HG02588 (cell line): Measurements from ENCODE around the gene ADARB2.
"Not testable (repeated sequence)": the region's sequence is repeated elsewhere in the genome, so short reads cannot be mapped to it uniquely, and the experiment has no call there.

Experiments
- ATAC-seq: cut with Tn5 transposase; IDR thresholded peaks from one replicate; pipeline ENCODE4 v1.9.1; 2021; ENCODE audit warnings: mild to moderate bottlenecking, moderate library complexity; ENCODE audit not compliant: unreplicated experiment

Gene ADARB2

DNA sequence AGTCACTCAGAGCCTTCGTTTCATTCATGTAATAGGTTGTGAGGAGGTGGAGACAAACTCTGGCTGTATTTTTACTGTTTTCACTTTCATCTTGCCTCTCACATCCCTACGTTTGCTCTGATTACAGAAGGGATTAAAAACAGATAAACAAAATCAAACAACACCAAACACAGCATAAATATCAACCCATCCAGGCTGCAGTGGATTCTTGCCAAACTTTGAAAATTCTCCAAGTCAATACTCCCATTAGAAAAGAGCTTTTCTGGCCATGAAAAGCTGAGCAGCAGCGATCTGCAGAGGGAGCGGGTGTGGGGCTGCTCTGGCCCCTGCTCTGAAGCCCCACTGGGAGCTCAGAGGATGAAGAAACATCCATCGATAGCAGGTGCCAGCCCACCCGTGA is 397.9 kb downstream of the ADARB2 start:
- ATAC-seq = no peak

DNA sequence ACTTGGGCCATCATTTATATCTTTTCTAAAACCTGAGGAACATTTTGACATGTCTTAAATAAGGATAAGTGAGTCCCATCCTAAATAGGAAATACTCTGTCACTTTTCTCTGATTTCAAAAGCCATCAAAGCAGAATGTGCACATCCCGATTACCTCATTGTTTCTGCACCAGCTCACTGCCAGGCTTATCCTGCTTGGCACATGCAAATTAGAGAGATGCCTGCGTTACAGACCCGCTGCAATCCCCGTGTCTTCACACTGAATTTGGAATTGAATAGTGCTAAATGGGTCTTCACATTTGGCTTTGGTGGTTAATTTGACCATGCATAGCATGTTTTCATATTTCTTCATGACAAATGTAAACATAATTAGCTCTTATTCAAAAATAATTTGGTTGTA is 401.7 kb downstream of the ADARB2 start:
- ATAC-seq = no peak

DNA sequence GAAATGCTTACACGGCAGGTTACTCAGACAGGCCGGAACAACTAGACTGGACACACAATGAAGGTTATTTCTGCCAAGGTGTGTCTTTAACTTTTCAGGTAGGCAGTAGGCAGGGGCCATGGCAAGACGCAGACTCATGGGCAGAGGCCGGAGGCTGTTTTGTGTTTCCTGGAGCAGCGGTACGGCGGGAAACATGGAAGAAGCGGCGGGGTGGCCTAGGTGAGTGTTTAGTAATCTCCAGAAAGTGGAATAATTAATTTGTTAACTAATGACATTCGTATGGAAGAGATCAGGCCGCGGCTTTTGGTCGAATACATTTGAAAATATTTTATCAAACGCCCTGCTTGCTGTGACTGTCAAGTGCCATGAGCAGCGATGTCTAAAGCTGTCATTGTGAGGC is 403.3 kb downstream of the ADARB2 start:
- ATAC-seq = no peak

DNA sequence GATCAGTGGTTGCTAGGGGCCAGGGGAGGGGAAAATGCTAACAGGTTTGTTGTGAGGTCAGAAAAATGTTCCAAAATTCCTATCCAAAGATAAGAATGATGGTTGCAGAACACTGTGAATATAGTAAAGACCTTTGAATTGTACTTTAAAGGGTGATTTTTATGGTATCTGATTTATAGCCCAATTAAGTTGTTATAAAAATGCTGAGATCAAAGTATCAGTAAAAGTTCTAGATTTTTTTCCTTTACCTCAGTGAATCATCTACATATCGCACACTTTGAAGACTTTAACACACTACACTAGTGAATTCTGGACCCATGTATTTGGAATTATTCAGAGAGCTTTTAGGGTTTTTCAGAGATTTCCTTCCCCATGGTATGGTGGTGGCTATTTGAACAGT is 405.8 kb downstream of the ADARB2 start:
- no peak for ATAC-seq

DNA sequence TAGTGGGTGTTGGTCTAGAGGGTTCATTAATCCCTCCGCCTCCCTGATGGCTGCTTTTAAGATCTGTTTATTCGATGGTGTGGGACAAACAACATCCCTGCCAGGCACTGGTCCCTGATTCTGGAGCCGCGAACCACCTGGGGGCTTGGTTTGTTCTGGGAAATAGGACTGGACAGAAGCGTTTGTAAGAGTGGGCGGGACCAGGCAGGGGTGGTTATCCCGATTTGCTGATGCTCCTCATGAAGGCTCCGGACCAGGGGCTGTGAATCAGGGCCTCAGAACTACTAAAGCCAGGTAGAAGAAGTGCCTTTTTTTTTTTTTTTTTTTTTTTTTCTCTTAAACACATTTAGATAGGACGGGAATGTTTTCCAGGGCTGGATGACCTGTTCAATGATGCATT is 407.7 kb downstream of the ADARB2 start:
- no peak for ATAC-seq

DNA sequence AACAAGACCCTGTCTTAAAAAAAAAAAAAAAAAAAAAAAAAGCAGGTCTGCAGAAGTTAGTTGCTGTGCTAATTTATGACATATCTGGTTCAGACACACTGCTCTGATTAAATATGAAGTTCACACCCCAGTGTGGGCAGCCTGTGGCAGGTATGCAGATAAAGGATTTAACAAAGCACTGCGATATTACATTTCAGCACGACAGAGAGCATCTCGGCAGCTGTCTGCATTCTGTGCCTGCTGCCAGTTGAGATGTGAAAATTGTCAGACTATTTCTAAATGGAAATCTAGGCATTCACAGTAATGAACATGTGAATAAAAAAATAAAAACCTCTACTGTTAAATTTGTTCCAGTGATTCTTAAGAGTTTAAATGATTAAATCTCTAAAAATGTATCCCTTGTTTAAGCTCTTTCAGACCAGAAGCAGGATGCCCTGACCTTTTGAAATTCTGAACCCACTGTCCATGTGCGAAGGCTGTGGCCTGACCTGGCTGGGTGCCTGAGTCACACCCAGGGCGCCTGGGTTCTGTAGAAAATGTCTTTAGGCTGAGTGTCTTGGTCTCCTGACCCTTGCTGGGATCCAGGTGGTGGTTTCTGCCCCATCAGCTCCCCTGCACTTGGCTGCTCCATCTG is 408.2 kb downstream of the ADARB2 start:
- ATAC-seq = no peak

DNA sequence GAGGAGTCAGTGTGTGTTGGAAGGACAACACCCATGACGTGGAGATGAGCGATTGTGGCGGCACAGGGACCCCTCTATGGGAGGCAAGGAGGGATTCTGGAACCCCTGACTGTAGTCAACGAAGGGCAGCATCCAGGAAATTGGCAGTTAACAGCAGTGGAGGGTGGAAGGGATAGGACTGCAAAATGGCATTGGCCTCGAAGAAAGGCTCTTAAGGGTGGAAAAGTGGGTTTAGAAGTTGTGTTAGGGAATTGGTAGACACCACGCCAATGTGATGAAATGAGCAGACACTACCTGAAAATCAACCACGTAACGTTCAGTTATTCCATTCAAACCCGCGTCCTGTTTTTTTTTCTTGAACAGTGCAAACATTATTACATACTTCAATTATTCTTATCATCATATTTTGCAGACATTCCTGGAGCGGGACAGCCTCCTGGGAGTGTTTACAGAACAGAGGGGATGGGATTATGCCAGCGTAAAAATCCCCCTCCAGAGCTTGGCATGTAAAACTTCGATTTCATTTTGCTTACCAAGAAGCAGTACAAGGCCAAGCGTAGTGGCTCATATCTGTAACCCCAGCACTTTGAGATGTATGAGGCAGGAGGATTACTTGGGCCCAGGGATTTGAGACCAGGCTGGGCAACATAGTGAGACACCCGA is 409.0 kb downstream of the ADARB2 start:
- ATAC-seq = no peak

DNA sequence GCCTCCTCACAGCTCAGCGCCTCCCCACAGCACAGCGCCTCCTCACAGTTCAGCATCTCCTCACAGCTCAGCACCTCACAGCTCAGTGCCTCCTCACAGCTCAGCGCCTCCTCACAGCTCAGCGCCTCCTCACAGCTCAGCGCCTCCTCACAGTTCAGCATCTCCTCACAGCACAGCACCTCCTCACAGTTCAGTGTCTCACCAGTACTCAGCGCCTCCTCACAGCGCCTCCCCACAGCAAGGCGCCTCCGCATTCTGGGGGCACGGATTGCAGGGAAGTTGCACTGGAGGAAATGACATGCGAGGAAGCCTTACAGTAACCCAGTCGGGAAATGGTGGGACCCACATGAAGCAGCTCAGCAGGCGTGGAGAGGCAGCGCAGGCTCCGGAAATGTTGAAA is 409.6 kb downstream of the ADARB2 start:
- ATAC-seq = no peak

DNA sequence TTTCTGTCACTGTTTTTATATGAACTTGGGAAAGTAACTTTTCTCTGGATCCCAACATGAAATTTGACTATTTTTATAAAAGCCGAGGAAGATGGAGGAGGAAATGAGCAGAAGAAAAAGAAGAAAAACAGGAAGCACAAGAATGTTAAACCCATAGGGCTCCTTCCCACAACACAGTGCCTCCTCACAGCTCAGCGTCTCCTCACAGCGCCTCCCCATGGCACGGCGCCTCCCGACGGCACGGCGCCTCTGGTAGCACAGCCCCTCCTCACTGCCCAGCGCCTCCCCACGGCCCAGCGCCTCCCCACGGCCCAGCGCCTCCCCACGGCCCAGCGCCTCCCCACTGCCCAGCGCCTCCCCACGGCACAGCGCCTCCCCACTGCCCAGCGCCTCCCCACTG is 410.8 kb downstream of the ADARB2 start:
- not testable (repeated sequence) for ATAC-seq

DNA sequence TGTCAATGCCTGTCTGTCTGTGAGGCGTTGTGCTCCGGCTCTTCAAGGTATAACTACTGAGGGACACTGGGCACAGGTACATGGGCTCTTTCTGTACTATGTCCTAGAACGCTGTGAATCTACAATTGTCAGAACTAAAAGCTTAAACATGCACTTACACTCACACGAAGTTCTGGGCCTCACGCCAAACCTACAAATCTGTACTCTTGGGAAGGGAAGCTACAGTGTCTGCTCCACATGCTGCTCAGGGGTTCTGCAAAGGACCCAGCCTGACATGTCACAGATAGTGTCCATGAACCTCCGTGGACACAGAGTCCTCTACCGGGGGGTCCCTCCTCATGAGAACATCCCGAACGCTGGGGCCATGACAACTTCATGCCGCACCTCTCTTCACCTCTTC is 412.4 kb downstream of the ADARB2 start:
- ATAC-seq = no peak

DNA sequence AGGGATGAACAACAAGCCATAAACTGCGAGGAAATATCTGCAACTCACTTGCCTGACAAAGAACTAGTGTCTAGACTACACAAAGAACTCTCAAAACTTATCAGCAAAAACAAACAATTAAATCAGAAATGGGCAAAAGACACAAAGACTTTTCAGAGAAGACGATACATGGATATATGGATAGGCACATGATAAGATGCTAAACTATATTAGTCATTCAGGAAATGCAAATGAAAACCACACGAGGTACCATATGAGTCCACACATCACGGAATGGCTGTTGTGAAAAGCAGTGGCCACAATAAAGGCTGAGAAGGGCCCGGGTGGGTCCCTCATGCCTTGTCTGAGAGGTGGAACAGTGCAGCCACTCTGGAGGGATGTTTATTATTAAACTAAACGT is 413.4 kb downstream of the ADARB2 start:
- ATAC-seq = no peak

DNA sequence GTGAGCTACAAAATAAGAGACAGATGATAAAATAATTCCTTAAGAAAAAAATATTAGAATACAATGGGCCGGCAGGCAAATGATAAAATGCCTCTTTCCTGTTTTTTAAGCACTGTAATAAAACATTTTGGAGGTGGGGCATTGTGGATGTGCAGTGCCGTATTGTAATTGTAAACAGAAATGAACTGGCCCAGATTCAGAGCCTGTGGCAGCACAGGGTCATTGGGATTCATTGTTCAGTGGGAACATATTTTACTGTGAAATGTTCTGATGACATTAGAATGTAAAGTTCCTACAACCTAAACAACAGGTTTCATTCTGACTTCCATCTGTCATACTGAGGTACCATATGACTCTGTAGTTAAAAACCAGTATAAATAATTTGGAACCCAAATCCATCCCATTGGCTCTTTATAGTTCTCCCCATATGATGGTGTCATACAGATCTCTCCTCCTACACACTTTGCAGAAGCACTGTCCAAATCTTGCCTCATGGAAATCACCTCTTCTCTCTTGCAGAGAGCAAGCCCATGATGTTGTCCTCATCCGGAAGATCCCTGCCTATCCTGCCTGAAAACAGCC is 416.5 kb downstream of the ADARB2 start:
- ATAC-seq = no peak

DNA sequence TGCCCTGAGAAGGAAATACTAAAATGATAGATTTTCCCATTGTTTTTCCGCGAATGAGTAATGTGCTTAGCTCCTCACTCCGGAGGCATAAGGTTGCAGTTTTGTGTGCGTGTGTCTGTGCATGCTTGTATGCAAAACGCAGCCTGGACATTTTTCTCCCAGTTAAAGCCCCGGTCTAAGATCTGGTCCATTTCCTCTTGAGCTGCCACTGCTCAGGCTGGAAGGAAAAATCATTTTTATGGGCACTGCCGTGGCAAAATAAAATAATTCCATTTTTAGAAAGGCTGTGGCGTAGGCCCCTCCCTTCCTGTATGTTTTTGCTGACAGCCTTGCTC is 420.5 kb downstream of the ADARB2 start:
- ATAC-seq = no peak

DNA sequence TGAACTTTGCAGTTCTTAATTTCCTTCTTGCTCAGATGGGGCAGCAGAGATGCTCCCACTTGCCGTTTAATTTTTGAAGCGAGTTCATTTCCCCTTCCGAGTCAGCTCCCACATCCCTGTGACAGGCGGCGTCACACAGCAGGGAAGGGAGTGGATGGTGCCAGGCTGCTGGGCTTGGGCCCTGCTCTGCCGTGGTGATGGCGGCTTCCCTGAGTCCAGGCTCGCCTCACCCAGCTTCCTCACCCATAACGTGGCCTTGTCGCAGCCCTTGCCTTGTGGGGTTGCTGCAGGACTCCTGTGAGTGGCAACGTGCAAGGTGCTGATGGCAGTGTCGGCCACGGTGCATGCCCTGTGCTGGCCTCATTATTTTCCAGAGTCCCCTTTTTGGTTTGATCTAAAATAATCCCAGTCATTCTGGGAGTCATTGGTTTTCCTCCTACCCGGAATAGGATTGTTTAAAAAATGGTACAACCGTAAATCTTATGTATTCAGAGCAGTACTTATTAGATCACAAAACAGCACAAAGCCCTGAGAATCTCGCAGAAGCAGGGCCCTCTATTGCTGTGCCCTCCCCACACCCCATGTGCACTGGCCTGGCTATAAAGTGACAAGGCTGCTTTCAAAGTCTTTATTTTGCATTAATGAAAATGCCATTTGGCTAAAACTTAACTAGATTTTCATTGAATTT is 421.1 kb downstream of the ADARB2 start:
- ATAC-seq = no peak

DNA sequence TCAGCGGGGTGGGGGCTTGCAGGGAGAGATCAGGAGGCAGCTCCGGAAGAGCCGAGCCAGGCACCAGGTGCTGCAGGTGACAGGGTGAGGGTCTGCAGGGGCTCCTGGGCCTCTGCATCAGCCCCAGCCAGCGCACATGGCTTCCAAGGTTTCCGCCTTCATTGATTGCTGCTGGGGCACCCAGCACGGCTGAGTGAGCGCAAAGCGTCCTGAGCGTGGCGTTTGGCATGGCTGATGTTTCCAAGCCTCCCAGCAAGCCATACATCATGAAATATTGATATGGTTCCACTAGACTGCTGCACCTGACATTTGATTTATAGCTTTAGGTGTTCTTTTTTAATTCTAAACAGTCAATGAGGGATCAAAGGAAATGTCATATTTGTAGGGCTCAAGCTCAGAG is 422.1 kb downstream of the ADARB2 start:
- ATAC-seq = no peak

DNA sequence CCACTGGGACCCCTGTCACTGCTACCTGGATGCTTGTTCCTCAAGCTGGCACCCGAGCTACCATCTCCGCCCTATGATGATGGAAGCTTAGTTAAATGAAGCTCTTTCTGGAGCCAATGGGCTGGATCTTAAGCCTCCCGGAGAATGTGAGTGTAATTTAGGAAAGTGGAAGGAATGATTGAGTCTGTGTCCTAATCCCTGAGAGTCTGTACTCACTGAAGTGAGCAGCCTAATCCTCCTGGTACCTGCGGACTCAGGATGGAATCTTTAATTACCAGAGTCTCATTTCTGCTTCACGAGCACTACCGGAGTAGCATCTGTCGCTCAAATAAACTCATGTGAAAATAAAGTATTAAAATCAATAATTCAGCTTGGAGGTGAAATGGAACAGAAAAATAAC is 425.6 kb downstream of the ADARB2 start:
- ATAC-seq = no peak

DNA sequence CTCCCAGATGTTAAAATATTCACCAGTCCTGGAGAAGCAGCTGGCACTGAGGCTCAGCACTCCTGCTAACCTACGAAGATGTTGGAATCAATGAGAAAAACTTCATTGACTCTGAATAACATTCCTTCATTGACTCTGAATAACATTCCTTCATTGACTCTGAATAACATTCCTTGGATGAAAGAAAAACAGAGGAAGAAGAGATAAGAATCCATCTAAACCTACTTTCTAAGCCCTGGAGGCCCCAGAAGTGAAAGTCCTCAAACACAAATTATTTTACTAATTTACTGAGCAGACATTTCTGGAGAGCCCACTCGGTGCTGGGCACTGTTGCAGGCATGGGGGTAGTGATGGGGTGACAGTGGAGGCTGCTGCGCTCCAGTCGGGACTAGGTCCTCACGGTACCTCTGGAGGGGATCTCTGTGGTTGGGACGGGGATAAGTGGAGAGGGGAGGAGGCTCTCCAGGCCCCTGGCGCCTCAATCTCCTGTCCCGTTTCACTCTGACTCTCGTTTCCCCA is 427.0 kb downstream of the ADARB2 start:
- ATAC-seq = no peak

DNA sequence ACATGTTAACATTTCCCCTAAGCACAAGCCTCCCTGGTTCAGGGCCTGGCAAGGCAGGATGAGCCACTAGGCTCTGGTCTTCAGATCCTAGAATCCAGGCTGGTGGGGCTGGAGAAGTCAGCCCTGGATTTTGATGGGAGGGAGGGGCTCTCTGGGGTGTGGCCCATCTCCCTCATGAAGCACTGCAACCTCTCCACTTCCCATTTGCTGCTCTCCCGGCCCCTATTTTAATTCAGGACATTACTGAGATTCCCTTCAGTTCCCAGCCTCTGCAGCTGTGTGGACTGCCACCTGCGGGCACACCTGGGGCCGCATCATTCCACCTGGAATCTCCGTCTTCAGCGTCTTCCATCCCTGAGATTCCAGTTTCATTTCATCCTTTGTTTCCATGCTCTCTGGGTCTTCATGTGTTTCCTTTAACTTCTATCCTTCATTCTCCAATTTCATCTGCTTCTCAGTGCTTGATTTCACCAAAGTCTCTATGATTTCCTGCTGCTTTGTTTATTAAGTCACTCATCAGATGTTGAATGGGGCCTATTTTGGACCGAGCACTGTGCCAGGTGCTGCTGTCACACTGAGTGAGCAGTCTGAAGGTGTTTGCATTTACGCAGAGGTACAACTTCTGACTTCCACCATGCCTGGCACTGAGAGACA is 427.6 kb downstream of the ADARB2 start:
- ATAC-seq = no peak

DNA sequence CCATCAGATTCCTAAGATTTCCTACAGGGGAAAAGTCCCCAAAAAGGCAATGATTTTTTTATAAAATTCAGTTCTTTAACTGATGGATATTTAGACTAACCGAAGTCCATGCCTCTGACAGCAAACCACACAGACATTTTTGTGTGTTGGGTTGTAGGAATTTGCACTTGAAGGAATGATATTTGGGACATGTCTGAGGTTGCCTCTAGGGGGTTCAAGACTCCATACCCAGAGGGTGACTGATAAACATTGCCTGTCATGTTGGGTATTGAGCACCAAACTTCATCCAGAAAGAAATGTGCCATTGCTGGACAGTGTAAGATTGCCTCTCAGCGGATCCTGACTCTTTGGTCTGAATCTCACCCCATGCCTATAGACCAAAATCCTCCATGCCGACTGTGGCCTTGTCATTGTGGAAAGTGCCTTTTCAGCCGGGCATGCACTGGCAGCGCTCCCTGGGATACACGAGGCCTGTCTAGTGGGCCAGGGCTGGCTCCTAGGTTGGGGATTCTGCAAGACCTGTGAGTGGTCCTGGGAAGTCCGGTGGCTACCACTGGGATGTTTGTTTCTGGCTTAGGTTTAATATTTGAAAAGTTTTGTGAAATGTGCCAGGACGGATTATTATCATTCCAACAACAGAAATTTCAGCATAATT is 428.2 kb downstream of the ADARB2 start:
- no peak for ATAC-seq

DNA sequence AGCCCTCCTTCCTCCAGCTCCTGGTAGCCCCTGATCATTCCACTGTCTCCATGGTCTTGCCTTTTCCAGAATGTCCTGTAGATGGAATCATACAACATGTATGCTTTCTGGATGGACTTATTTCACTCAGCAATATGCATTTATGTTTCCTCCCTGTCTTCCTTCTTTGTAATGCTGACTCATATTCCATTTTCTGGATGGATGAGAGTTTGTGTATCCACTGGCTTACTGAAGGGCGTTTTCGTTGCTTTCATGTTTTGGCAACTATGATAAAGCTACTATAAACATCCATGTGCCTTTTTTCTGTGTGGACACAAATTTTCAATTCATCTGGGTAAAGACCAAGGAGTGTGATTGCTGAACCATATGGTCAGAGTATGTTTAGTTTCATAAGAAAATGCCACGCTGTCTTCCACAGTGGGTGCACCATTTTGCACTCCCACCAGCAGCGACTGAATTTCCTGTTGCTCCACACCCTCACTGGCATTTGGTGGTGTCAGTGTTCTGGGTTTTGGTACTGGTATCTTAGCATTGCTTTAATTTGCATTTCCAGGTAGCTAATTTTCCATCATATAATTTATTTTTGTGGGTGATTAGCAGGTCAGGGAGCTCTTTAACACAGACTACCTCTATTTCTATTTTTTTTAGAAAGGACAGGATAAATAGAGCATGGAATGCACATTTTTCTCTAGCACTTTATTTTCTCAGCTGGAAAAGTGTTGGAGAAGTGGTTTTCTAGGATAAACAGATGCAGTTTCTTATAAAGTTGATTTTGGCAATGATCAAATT is 429.0 kb downstream of the ADARB2 start:
- ATAC-seq = no peak
